OCI-LY7 (cell line): ENCODE data around the gene PLCL1.

ENCODE experiments used
- CTCF ChIP-seq: fragments of 200-600 bp; sonication (generic); conservative IDR thresholded peaks from 2 replicates; pipeline ENCODE4 v1.5.1; 2014; ENCODE audit warnings: mild to moderate bottlenecking, antibody characterized with exemption, low read length, moderate library complexity, mixed read lengths
- EZH2phosphoT487 ChIP-seq: fragments of 200-600 bp; sonication (generic); IDR thresholded peaks from 2 replicates; pipeline ENCODE4 v1.6.1; 2018; ENCODE audit warnings: low read depth, borderline replicate concordance, mild to moderate bottlenecking, mixed run types, antibody characterized with exemption, low read length, moderate library complexity, mixed read lengths

DNA sequence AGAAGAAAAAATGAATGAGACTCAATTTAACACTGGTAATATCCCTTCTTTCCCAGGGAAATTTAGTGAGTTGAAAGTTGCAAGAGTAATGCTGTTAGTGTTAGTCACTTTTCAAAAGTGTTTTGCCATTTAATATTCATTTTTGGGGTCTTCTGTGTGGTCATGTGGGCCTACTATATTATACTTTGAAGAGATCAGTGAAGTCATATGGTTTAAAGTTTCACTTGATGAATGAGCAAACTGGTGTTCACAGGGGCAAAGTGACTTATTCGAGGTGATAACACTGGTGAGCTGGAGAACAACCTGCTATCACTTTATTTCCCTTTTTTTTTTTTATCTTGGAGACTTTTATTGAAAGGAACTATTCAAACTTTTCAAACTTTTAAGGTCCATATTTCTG is 196.0 kb downstream of the PLCL1 start:
- TF ChIP-seq CTCF (no peak), EZH2phosphoT487 (no peak)
